ENCODE data around the gene A3GALT2.
"Not testable (repeated sequence)": the region's sequence is repeated elsewhere in the genome, so short reads cannot be mapped to it uniquely, and the experiment has no call there.

Gene A3GALT2

GRCh38 chr1:33309351-33309750 is 11.5 kb downstream of the A3GALT2 start:
- DNase-seq: not testable (repeated sequence)

- no peak for DNase-seq
Observed at GRCh38 chr1:33307494-33307864, 13.4 kb downstream of the A3GALT2 start.

GRCh38 chr1:33306653-33307493 is 14.0 kb downstream of the A3GALT2 start:
- DNase-seq: no peak

- no peak for DNase-seq
Observed at GRCh38 chr1:33305816-33306652, 14.9 kb downstream of the A3GALT2 start.

GRCh38 chr1:33305016-33305415 is 15.9 kb downstream of the A3GALT2 start:
- no peak for DNase-seq

- DNase-seq: no peak
Observed at GRCh38 chr1:33302325-33302724, 18.6 kb downstream of the A3GALT2 start.

- no peak for DNase-seq
Observed at GRCh38 chr1:33301273-33301984, 19.5 kb downstream of the A3GALT2 start.

- DNase-seq: peak; percentile 80
Observed at GRCh38 chr1:33300673-33301072, 20.2 kb downstream of the A3GALT2 start.

GRCh38 chr1:33299461-33300155 is 21.3 kb downstream of the A3GALT2 start:
- DNase-seq: no peak

- DNase-seq: no peak
Observed at GRCh38 chr1:33298623-33299277, 22.1 kb downstream of the A3GALT2 start.

- DNase-seq: no peak
Observed at GRCh38 chr1:33297911-33298622, 22.8 kb downstream of the A3GALT2 start.

- DNase-seq: no peak
Observed at GRCh38 chr1:33296824-33297223, 24.1 kb downstream of the A3GALT2 start.

- no peak for DNase-seq
Observed at GRCh38 chr1:33296082-33296458, 24.8 kb downstream of the A3GALT2 start.

- peak; percentile 64 for DNase-seq
Observed at GRCh38 chr1:33295450-33296081, 25.3 kb downstream of the A3GALT2 start.

- DNase-seq: no peak
Observed at GRCh38 chr1:33295023-33295422, 25.9 kb downstream of the A3GALT2 start.

- DNase-seq: no peak
Observed at GRCh38 chr1:33294071-33295010, 26.6 kb downstream of the A3GALT2 start.

- no peak for DNase-seq
Observed at GRCh38 chr1:33292726-33293340, 28.1 kb downstream of the A3GALT2 start.

GRCh38 chr1:33290615-33291014 is 30.3 kb downstream of the A3GALT2 start:
- not testable (repeated sequence) for DNase-seq

GRCh38 chr1:33289858-33290154 is 31.1 kb downstream of the A3GALT2 start:
- no peak for DNase-seq
